A673 (cell line): ENCODE measurements around the gene FKBP2.

Experiments used
- EZH2 ChIP-seq: fragments of 200-600 bp; sonication (generic); IDR thresholded peaks from 2 replicates; pipeline ENCODE4 v1.6.1; 2017; ENCODE audit warnings: borderline replicate concordance, low read depth, mild to moderate bottlenecking, mixed read lengths, antibody characterized with exemption, low read length; ENCODE audit not compliant: poor library complexity, severe bottlenecking
- TF ChIP-seq, protein P1 (sequence below): fragments of 300-800, 200-600 bp; sonication (generic); conservative IDR thresholded peaks from 2 replicates; pipeline ENCODE4 v1.5.1; 2017; ENCODE audit warnings: low read depth, mild to moderate bottlenecking, antibody characterized with exemption, low read length, moderate library complexity, mixed read lengths

DNA sequence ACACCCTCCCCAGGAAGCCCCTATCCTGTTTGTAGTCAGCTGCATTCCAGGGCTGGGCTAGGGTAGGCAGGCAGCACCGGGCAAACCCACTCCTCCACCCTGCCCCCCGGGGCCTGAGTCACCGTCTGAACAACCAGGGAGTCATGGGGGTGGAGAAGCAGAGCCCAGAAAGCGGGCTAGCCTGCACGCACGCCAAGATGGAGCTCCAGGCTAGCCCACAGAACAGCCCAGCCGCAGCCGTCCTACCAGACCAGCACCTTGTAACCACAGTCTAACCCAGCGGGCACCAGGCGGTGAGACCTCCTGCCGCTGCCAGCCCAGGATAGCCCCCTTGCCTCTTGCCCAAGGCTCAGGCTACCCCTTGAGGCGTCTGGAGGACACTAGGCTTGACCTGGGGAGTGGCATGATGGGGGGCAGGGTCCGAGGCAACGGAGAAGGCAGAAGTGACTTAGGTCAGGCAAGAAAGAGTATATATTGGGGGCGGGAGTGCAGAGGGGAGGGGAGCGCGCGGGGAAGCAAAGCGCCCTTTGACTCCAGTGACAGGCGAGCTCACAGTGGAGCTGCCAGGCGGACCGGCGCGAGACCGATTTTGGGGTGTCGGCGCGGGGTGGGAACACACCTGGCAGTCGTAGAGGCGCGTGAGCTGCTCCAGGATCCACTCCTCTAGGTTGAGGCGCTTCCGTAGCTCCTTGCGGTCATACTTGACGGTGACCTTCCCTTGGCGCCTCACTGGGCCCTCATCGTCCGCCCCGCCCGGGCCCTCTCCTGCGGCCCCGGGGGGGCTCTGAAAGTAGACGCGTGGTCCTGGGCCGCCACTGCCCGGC, 5.1 kb downstream of the FKBP2 start:
- TF ChIP-seq, protein P1, sequence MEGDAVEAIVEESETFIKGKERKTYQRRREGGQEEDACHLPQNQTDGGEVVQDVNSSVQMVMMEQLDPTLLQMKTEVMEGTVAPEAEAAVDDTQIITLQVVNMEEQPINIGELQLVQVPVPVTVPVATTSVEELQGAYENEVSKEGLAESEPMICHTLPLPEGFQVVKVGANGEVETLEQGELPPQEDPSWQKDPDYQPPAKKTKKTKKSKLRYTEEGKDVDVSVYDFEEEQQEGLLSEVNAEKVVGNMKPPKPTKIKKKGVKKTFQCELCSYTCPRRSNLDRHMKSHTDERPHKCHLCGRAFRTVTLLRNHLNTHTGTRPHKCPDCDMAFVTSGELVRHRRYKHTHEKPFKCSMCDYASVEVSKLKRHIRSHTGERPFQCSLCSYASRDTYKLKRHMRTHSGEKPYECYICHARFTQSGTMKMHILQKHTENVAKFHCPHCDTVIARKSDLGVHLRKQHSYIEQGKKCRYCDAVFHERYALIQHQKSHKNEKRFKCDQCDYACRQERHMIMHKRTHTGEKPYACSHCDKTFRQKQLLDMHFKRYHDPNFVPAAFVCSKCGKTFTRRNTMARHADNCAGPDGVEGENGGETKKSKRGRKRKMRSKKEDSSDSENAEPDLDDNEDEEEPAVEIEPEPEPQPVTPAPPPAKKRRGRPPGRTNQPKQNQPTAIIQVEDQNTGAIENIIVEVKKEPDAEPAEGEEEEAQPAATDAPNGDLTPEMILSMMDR = no peak
- TF ChIP-seq EZH2 = no peak
